HepG2 (cell line): ENCODE measurements around the gene CALCB. TPM values are rescaled to one million over a fixed set of nuclear protein-coding genes. Genes with fewer than 3 reads are reported as not detected.

Experiments
- AGO2 ChIP-seq: fragments of 200-400 bp; formaldehyde crosslinking; optimal IDR thresholded peaks from 2 replicates; pipeline ENCODE3; 2017; ENCODE audit warnings: mild to moderate bottlenecking, low read depth, low read length, moderate library complexity
- FOXC1 ChIP-seq: sonication (generic); formaldehyde crosslinking; IDR thresholded peaks from 2 replicates; pipeline ENCODE4 v1.8.0; 2022; ENCODE audit warnings: mild to moderate bottlenecking, missing genetic modification reagents, borderline replicate concordance
- FOXK1 ChIP-seq: sonication (generic); formaldehyde crosslinking; IDR thresholded peaks from 2 replicates; pipeline ENCODE4 v1.4.0; 2020; ENCODE audit warnings: low read depth, missing genetic modification reagents, borderline replicate concordance
- JARID2 ChIP-seq: sonication (generic); formaldehyde crosslinking; IDR thresholded peaks from 2 replicates; pipeline ENCODE4 v1.8.1; 2023; ENCODE audit warnings: missing genetic modification reagents, inconsistent platforms; ENCODE audit not compliant: insufficient replicate concordance
- KDM5B ChIP-seq: sonication (generic); formaldehyde crosslinking; IDR thresholded peaks from 2 replicates; pipeline ENCODE4 v1.4.0; 2020; ENCODE audit warnings: missing genetic modification reagents, mild to moderate bottlenecking, borderline replicate concordance
- MBNL3 ChIP-seq: fragments of 250-450 bp; sonication (Bioruptor Pico); conservative IDR thresholded peaks from 2 replicates; pipeline ENCODE4 v1.8.0; 2022; ENCODE audit warnings: mild to moderate bottlenecking, inconsistent platforms
- MTF1 ChIP-seq: sonication (generic); formaldehyde crosslinking; IDR thresholded peaks from 2 replicates; pipeline ENCODE4 v1.5.0; 2020; ENCODE audit warnings: missing genetic modification reagents
- NBN ChIP-seq: fragments of 450-650 bp; conservative IDR thresholded peaks from 2 replicates; pipeline ENCODE4 v1.6.1; 2017
- NCOA2 ChIP-seq: sonication (generic); formaldehyde crosslinking; IDR thresholded peaks from 2 replicates; pipeline ENCODE4 v1.8.0; 2022; ENCODE audit warnings: inconsistent platforms
- SMARCC2 ChIP-seq: fragments of 450-650 bp; IDR thresholded peaks from 2 replicates; pipeline ENCODE4 v1.6.1; 2017; ENCODE audit warnings: antibody characterized with exemption, mild to moderate bottlenecking
- TSC22D2 ChIP-seq: sonication (generic); formaldehyde crosslinking; IDR thresholded peaks from 2 replicates; pipeline ENCODE4 v1.5.1; 2020; ENCODE audit warnings: missing genetic modification reagents, mild to moderate bottlenecking, borderline replicate concordance
- USF2 ChIP-seq, 2 experiments: sonication (generic) in 1 of 2; formaldehyde crosslinking in 1 of 2; IDR thresholded peaks; 2 replicates each; pipeline versions ENCODE4 v1.5.1 to v1.6.1; 2011 to 2020; ENCODE audit warnings: borderline replicate concordance in 1 of 2, low read depth in 1 of 2, low read length in 1 of 2, mild to moderate bottlenecking in 1 of 2, missing genetic modification reagents in 1 of 2, moderate library complexity in 1 of 2
- ZNF143 ChIP-seq: sonication (generic); formaldehyde crosslinking; IDR thresholded peaks from 2 replicates; pipeline ENCODE4 v1.4.0; 2020; ENCODE audit warnings: missing genetic modification reagents
- ZNF292 ChIP-seq: sonication (generic); formaldehyde crosslinking; IDR thresholded peaks from 2 replicates; pipeline ENCODE4 v1.8.1; 2022; ENCODE audit warnings: mild to moderate bottlenecking, low read depth, missing genetic modification reagents, borderline replicate concordance
- ZNF331 ChIP-seq: sonication (generic); formaldehyde crosslinking; IDR thresholded peaks from 2 replicates; pipeline ENCODE4 v1.4.0; 2020; ENCODE audit warnings: missing genetic modification reagents
- ZNF609 ChIP-seq: sonication (generic); formaldehyde crosslinking; IDR thresholded peaks from 2 replicates; pipeline ENCODE4 v1.4.0; 2020; ENCODE audit warnings: mild to moderate bottlenecking, missing genetic modification reagents, borderline replicate concordance
- ZNF644 ChIP-seq: IDR thresholded peaks from 2 replicates; pipeline ENCODE4 v1.6.1; 2016; ENCODE audit warnings: low read depth
- ZSCAN29 ChIP-seq: sonication (generic); formaldehyde crosslinking; conservative IDR thresholded peaks from 2 replicates; pipeline ENCODE4 v1.4.0; 2020; ENCODE audit warnings: mild to moderate bottlenecking, missing genetic modification reagents
- polyA plus RNA-seq, 8 experiments: library from polyadenylated mRNA; depleted of rRNA in 3 of 8; stranded (reverse) in 7 of 8; unstranded in 1 of 8; fragments of >200 nt; fragmentation: Illumina TruSeq in 4 of 8; extraction: Trizol in 4 of 8; gene quantifications; 2 replicates each; pipeline versions ENCODE4 v1.2.1 to v1.2.3, GENCODE V29; 2011 to 2016; ENCODE audit warnings: low read depth in 4 of 8, missing spikeins in 1 of 8, mixed read lengths in 1 of 8; ENCODE audit not compliant: insufficient read depth in 1 of 8
- total RNA-seq, 5 experiments: library from RNA; depleted of rRNA; stranded (reverse); fragments of >200 nt; fragmentation: Illumina TruSeq; extraction: Trizol; gene quantifications; 2 replicates each; pipeline ENCODE4 v1.2.3, GENCODE V29; 2016; ENCODE audit warnings: low read depth in 1 of 5
- TF ChIP-seq, protein P1 (sequence below): sonication (generic); formaldehyde crosslinking; IDR thresholded peaks from 2 replicates; pipeline ENCODE4 v1.9.0; 2022; ENCODE audit warnings: missing genetic modification reagents, mild to moderate bottlenecking, borderline replicate concordance

CALCB gene
- total and polyA plus RNA-seq, 2 of the 13 experiments (the other 11 are each of a cell fraction or from before 2014, with no cell fraction given) = not detected

DNA sequence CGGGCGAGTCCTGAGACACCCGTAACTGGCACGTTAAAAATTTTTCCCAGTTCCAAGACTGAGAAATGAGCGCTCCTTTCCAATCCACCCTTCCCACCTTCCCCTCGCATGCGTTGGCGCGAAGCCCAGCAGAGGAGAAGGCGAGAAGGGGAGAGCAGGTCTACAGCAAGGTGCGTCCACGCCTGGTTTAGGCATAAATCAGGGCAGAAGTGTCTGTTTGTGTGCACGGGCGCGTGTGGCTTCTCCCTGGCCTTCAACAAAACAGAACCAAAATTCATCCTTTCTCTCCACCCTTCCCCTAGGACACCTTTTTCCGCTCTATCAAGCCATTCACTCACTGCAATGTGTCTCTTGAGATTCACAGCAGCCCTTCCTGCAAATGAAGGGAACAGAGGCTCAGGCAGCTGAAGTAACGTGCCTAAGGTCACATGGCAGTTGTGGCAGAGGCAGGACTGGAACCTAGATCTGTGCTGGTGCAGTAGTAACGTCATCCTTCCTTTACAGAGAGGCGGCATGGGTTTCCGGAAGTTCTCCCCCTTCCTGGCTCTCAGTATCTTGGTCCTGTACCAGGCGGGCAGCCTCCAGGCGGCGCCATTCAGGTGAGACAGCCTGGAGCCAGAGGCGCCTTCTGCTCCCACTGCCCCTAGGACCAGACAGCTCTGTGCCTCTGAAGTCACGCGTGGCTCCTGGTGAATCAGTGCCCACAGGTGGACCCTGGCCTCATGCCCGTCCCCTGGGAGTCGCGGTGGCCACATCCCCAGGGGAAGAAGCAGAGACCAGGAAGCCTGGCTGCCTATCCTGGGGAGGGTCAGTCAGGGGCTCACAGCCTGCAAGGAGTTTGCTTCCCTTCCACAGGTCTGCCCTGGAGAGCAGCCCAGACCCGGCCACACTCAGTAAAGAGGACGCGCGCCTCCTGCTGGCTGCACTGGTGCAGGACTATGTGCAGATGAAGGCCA lies 1.1 kb downstream of the CALCB start (continued):
- TF ChIP-seq ZSCAN29 = no peak
- no peak for TF ChIP-seq JARID2 (CRISPR knock-in tag)
- TF ChIP-seq FOXK1 (CRISPR knock-in tag) = no peak
- TF ChIP-seq USF2 (IDR thresholded peaks at IDR 0.05; ENCODE audit: low read depth, low read length) = no peak
- TF ChIP-seq USF2 (CRISPR knock-in tag; IDR thresholded peaks at IDR 0.05; ENCODE audit: borderline replicate concordance) = no peak
- TF ChIP-seq, protein P1, sequence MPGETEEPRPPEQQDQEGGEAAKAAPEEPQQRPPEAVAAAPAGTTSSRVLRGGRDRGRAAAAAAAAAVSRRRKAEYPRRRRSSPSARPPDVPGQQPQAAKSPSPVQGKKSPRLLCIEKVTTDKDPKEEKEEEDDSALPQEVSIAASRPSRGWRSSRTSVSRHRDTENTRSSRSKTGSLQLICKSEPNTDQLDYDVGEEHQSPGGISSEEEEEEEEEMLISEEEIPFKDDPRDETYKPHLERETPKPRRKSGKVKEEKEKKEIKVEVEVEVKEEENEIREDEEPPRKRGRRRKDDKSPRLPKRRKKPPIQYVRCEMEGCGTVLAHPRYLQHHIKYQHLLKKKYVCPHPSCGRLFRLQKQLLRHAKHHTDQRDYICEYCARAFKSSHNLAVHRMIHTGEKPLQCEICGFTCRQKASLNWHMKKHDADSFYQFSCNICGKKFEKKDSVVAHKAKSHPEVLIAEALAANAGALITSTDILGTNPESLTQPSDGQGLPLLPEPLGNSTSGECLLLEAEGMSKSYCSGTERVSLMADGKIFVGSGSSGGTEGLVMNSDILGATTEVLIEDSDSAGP = peak; percentile 51; the same call in 1 of the 2 replicates
- TF ChIP-seq SMARCC2 = no peak
- TF ChIP-seq MBNL3 (CRISPR knock-in tag) = no peak
- TF ChIP-seq ZNF644 = no peak
- TF ChIP-seq KDM5B = no peak
- TF ChIP-seq NBN = no peak
- TF ChIP-seq TSC22D2 = no peak
- no peak for TF ChIP-seq ZNF143 (CRISPR knock-in tag)
- TF ChIP-seq ZNF609 = no peak
- peak; percentile 47; the same call in 1 of the 2 replicates for TF ChIP-seq ZNF292 (CRISPR knock-in tag)
- no peak for TF ChIP-seq NCOA2 (CRISPR knock-in tag)
- TF ChIP-seq MTF1 (CRISPR knock-in tag) = no peak
- no peak for TF ChIP-seq AGO2
- TF ChIP-seq FOXC1 = no peak
- no peak for TF ChIP-seq ZNF331
